Smooth muscle cell (in vitro differentiated cells): Measurements from ENCODE around the gene ERO1A. TPM values are rescaled to one million over a fixed set of nuclear protein-coding genes. Genes with fewer than 3 reads are reported as not detected.

Experiments used
- DNase-seq: peaks from one replicate; lab custom pipeline; 2025; ENCODE audit not compliant: unreplicated experiment; lab: John Stamatoyannopoulos, UW
- H2AFZ ChIP-seq: fragments of 200-600 bp; sonication (generic); 2 replicates; pipeline ENCODE4 v1.6.0; 2016; ENCODE audit warnings: antibody characterized with exemption, low read depth, mild to moderate bottlenecking
- H3F3A ChIP-seq: fragments of 200-600 bp; sonication (generic); 2 replicates; pipeline ENCODE4 v1.6.0; 2017; ENCODE audit warnings: antibody characterized with exemption, low read depth
- H3K27ac ChIP-seq: fragments of 200-600 bp; sonication (generic); 2 replicates; pipeline ENCODE4 v1.5.1; 2016; ENCODE audit warnings: low read depth, mild to moderate bottlenecking
- H3K27me3 ChIP-seq: fragments of 200-600 bp; sonication (generic); 2 replicates; pipeline ENCODE4 v1.6.1; 2016; ENCODE audit warnings: low read depth, mild to moderate bottlenecking
- H3K36me3 ChIP-seq: fragments of 200-600 bp; sonication (generic); 2 replicates; pipeline ENCODE4 v1.5.1; 2016; ENCODE audit warnings: low read depth
- H3K4me1 ChIP-seq: fragments of 200-600 bp; sonication (generic); 2 replicates; pipeline ENCODE4 v1.5.1; 2016; ENCODE audit warnings: low read depth
- H3K4me2 ChIP-seq: fragments of 200-600 bp; sonication (generic); 2 replicates; pipeline ENCODE4 v1.6.0; 2016; ENCODE audit warnings: mild to moderate bottlenecking
- H3K4me3 ChIP-seq: fragments of 200-600 bp; sonication (generic); 2 replicates; pipeline ENCODE4 v1.5.1; 2016; ENCODE audit warnings: mild to moderate bottlenecking
- H3K79me2 ChIP-seq: fragments of 200-600 bp; sonication (generic); 2 replicates; pipeline ENCODE4 v1.6.0; 2016; ENCODE audit warnings: low read depth, mild to moderate bottlenecking
- H3K9ac ChIP-seq: fragments of 200-600 bp; sonication (generic); 2 replicates; pipeline ENCODE4 v1.6.0; 2016; ENCODE audit warnings: low read depth
- H3K9me3 ChIP-seq: fragments of 200-600 bp; sonication (generic); replicated peaks from 2 replicates; pipeline ENCODE4 v1.5.1; 2016; ENCODE audit warnings: low read depth
- H4K20me1 ChIP-seq: fragments of 200-600 bp; sonication (generic); 2 replicates; pipeline ENCODE4 v1.6.0; 2016; ENCODE audit warnings: low read depth
- WGBS: methylation state at CpG from one replicate; pipeline ENCODE4 v1.1.7; 2016; ENCODE audit warnings: low lambda C conversion rate; 5-methylcytosine and 5-hydroxymethylcytosine counted together
- polyA plus RNA-seq: library from polyadenylated mRNA; unstranded; fragments of >200 nt; fragmentation: Nextera tagmentation; extraction: Ambion mirVana; gene quantifications from 2 replicates; pipeline ENCODE4 v1.2.1, GENCODE V29; 2016
- total RNA-seq: library from RNA; depleted of rRNA; stranded (reverse); fragments of >200 nt; gene quantifications from 2 replicates; pipeline ENCODE4 v1.2.3, GENCODE V29; 2014
- TF ChIP-seq, protein P1 (sequence below): fragments of 200-600 bp; sonication (generic); IDR thresholded peaks from 2 replicates; pipeline ENCODE4 v1.5.1; 2017; ENCODE audit warnings: borderline replicate concordance, mild to moderate bottlenecking, antibody characterized with exemption; ENCODE audit not compliant: insufficient read depth, poor library complexity, severe bottlenecking

Gene ERO1A
- total and polyA plus RNA-seq, 2 experiments from 2014 or later = 68.1 to 105 TPM

DNA sequence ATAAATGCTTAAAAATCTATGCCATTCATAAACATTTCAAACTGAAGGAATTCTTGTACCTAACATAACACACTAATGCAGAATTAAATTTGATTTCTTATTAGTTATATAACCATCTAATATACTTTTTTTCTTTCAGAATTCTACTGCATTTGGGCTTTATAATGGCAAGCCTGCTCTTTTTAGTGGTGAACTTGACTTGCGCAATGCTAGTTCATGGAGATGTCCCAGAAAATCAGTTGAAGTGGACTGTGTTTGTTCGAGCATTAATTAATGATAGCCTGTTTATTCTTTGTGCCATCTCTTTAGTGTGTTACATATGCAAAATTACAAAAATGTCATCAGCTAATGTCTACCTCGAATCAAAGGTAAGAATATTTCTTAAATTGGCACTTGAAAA lies 95.4 kb downstream of the ERO1A start:
- H3K4me3 ChIP-seq = no peak overlapping the region
- no peak for DNase-seq
- TF ChIP-seq, protein P1, sequence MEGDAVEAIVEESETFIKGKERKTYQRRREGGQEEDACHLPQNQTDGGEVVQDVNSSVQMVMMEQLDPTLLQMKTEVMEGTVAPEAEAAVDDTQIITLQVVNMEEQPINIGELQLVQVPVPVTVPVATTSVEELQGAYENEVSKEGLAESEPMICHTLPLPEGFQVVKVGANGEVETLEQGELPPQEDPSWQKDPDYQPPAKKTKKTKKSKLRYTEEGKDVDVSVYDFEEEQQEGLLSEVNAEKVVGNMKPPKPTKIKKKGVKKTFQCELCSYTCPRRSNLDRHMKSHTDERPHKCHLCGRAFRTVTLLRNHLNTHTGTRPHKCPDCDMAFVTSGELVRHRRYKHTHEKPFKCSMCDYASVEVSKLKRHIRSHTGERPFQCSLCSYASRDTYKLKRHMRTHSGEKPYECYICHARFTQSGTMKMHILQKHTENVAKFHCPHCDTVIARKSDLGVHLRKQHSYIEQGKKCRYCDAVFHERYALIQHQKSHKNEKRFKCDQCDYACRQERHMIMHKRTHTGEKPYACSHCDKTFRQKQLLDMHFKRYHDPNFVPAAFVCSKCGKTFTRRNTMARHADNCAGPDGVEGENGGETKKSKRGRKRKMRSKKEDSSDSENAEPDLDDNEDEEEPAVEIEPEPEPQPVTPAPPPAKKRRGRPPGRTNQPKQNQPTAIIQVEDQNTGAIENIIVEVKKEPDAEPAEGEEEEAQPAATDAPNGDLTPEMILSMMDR = no peak
- H3K9ac ChIP-seq = no peak overlapping the region
- 95% methylated on average over 3 of the region's 3 CpGs for WGBS
- no peak overlapping the region for H3K27ac ChIP-seq
- H3K27me3 ChIP-seq = no peaks in the 10 kb centered on the region
- no peaks in the 10 kb centered on the region for H3K4me1 ChIP-seq
- H3K9me3 ChIP-seq = no peaks in the 10 kb centered on the region
- H3K36me3 ChIP-seq = peaks cover 3% of the 10 kb centered on the region
- no peaks in the 10 kb centered on the region for H3K79me2 ChIP-seq
- H3K4me2 ChIP-seq = no peak overlapping the region
- no peak overlapping the region for H2AFZ ChIP-seq
- no peaks in the 10 kb centered on the region for H3F3A ChIP-seq
- H4K20me1 ChIP-seq = no peaks in the 10 kb centered on the region

DNA sequence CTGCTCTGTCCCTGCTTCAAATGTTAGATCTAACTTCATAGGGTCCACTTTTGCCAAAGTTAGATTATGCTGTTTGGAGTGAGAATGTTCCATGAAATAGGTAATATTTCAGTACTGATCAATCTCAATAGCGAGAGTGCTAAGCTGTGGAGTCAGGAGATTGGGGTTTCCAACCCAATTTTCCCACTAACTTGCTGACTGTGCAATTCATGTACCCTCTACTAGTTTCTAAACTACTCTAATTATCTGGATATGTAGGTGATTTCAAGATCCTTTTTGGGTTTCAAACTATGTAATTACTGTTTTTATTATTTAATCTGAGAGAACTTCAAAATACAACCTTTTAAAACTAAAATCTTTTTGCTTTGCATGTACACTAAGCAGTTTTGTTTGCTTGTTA lies 96.8 kb downstream of the ERO1A start:
- no peaks in the 10 kb centered on the region for H3K36me3 ChIP-seq
- no peaks in the 10 kb centered on the region for H3F3A ChIP-seq
- no peak overlapping the region for H3K9ac ChIP-seq
- no peaks in the 10 kb centered on the region for H3K79me2 ChIP-seq
- DNase-seq = no peak
- H2AFZ ChIP-seq = no peak overlapping the region
- H3K4me2 ChIP-seq = no peak overlapping the region
- no peaks in the 10 kb centered on the region for H3K9me3 ChIP-seq
- no peak overlapping the region for H3K4me3 ChIP-seq
- TF ChIP-seq, protein P1 = no peak
- no peaks in the 10 kb centered on the region for H3K4me1 ChIP-seq
- no peaks in the 10 kb centered on the region for H4K20me1 ChIP-seq
- no peaks in the 10 kb centered on the region for H3K27me3 ChIP-seq
- 100% methylated on average over 1 of the region's 1 CpG for WGBS
- no peak overlapping the region for H3K27ac ChIP-seq

DNA sequence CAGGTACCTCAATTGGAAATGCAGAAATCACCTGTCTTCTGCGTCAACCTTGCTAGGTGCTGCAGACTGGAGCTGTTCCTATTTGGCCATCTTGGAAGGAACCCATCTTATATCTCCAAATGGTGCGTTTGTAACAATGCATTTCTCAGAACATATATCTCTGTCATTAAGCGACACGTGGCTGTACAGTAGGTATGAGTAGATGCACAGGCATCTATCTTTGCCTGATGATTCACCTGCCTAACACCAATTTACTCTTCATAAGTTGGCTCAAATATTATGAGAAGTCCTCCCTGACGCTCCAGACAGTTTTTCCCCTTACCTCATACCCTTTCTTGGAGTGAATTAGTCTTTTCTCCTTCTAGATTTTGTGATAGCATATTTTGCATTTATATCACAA lies 98.5 kb downstream of the ERO1A start:
- DNase-seq = no peak

DNA sequence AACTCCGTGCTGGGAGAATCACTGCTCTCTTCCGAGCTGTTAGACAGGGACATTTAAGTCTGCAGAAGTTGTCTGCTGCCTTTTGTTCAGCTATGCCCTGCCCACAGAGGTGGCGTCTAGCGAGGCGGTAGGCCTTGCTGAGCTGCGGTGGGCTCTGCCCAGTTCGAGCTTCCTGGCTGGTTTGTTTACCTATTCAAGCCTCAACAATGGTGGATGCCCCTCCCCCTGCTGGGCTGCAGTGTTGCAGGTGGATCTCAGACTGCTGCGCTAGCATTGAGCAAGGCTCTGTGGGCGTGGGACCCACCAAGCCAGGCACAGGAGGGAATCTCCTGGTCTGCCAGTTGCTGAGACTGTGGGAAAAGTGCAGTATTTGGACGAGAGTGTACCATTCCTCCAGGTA lies 99.0 kb downstream of the ERO1A start:
- no peak overlapping the region for H3K9ac ChIP-seq
- no peaks in the 10 kb centered on the region for H4K20me1 ChIP-seq
- H3F3A ChIP-seq = no peaks in the 10 kb centered on the region
- H3K4me3 ChIP-seq = no peak overlapping the region
- H3K36me3 ChIP-seq = no peaks in the 10 kb centered on the region
- H3K27me3 ChIP-seq = no peaks in the 10 kb centered on the region
- no peak overlapping the region for H3K4me2 ChIP-seq
- H3K9me3 ChIP-seq = no peaks in the 10 kb centered on the region
- H3K79me2 ChIP-seq = no peaks in the 10 kb centered on the region
- TF ChIP-seq, protein P1 = no peak
- 90% methylated on average over 10 of the region's 10 CpGs for WGBS
- H2AFZ ChIP-seq = no peak overlapping the region
- H3K27ac ChIP-seq = no peak overlapping the region
- no peaks in the 10 kb centered on the region for H3K4me1 ChIP-seq
- DNase-seq = no peak

More for the DNA sequence above, 98.5 kb downstream of the ERO1A start:
- Histone ChIP-seq H3F3A (no peaks in the 10 kb centered on the region), H2AFZ (no peak overlapping the region), H3K9me3 (no peaks in the 10 kb centered on the region), H3K27me3 (no peaks in the 10 kb centered on the region), H3K4me3 (no peak overlapping the region), H3K79me2 (no peaks in the 10 kb centered on the region), H3K36me3 (no peaks in the 10 kb centered on the region), H3K4me1 (no peaks in the 10 kb centered on the region), H4K20me1 (no peaks in the 10 kb centered on the region), H3K4me2 (no peak overlapping the region), H3K9ac (no peak overlapping the region), H3K27ac (no peak overlapping the region)
- TF ChIP-seq, protein P1 = no peak
- 82% methylated on average over 5 of the region's 5 CpGs for WGBS
